ENCODE results near the gene ZNF740.
"Not testable (repeated sequence)": the region's sequence is repeated elsewhere in the genome, so short reads cannot be mapped to it uniquely, and the experiment has no call there.

ZNF740 gene

GRCh38 chr12:53161119-53161911 lies 19.2 kb upstream of the ZNF740 start:
- no peak for DNase-seq (ENCODE audit: low read depth)
- H3K4me3 ChIP-seq (ENCODE audit: control insufficient read depth, low read depth, low read length): no peak overlapping the region
- TF ChIP-seq CTCF (conservative IDR thresholded peaks at IDR 0.05; ENCODE audit: control insufficient read depth, insufficient read depth, low read depth, low read length): no peak

DNA sequence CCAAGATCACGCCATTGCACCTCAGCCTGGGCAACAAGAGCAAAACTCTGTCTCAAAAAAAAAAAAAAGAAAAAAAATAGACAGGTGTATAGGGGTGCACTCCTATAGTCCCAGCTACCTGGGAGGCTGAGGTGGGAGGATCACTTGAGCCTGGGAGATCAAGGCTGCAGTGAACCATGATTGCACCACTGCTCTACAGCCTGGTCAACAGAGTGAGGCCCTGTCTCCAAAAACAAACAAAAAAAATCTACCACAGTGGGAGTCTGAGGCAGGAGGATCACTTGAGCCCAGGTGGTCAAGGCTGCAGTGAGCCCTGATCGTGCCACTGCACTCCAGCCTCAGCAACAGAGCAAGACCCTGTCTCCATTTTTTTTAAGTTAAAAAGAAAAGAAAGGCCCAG lies 17.5 kb upstream of the ZNF740 start:
- not testable (repeated sequence) for H3K4me3 ChIP-seq (ENCODE audit: control insufficient read depth, low read depth, low read length)

DNA sequence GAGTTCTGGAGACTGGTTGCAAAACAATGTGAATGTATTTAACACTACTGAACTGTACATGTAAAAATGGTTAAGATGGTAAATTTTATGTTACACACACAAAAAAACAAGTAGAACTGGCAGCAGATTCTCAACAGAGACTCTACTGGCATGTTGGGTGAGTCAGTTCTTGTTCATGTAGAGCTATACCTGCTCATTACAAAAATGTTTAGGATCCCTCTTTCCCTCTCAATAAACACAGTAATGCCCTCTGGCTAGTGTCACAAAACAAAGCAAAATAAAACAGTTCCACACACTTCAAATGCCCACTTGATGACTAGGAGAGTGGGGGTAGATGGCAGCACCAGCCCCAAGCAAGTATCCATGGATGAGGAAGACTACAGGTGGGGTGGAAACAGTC lies 13.7 kb upstream of the ZNF740 start:
- TF ChIP-seq CTCF (conservative IDR thresholded peaks at IDR 0.05; ENCODE audit: control insufficient read depth, insufficient read depth, low read depth, low read length): no peak
- H3K4me3 ChIP-seq (ENCODE audit: control insufficient read depth, low read depth, low read length): no peak overlapping the region
- no peak for DNase-seq (ENCODE audit: low read depth)

More for the DNA sequence above, 17.5 kb upstream of the ZNF740 start:
- not testable (repeated sequence) for DNase-seq (ENCODE audit: low read depth)

DNA sequence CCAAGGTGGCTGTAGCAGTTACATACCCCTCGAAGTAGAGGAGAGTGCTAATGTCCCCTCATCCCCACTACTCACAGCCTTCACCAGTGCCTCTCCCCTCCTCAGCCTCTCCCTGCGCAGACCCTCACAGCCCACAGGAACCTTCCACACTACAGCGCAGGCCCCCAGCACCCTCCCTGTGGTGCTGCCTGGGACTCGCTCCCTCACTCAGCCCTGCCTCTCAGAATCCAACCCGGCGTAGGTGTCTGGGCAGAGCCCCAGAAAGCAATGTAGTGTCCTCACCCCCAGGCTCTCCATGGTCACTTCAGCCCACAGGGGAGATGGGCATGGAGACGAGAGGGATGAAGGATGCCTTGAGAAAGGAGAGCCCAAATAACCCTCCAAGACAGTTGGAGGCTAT lies 10.9 kb upstream of the ZNF740 start:
- no peak for TF ChIP-seq CTCF (conservative IDR thresholded peaks at IDR 0.05; ENCODE audit: control insufficient read depth, insufficient read depth, low read depth, low read length)
- DNase-seq (ENCODE audit: low read depth): no peak

GRCh38 chr12:53170215-53170614 lies 10.3 kb upstream of the ZNF740 start:
- no peak overlapping the region for H3K4me3 ChIP-seq (ENCODE audit: control insufficient read depth, low read depth, low read length)
- DNase-seq (ENCODE audit: low read depth): no peak
- no peak for TF ChIP-seq CTCF (conservative IDR thresholded peaks at IDR 0.05; ENCODE audit: control insufficient read depth, insufficient read depth, low read depth, low read length)

More for the DNA sequence above, 10.9 kb upstream of the ZNF740 start:
- no peak overlapping the region for H3K4me3 ChIP-seq (ENCODE audit: control insufficient read depth, low read depth, low read length)

DNA sequence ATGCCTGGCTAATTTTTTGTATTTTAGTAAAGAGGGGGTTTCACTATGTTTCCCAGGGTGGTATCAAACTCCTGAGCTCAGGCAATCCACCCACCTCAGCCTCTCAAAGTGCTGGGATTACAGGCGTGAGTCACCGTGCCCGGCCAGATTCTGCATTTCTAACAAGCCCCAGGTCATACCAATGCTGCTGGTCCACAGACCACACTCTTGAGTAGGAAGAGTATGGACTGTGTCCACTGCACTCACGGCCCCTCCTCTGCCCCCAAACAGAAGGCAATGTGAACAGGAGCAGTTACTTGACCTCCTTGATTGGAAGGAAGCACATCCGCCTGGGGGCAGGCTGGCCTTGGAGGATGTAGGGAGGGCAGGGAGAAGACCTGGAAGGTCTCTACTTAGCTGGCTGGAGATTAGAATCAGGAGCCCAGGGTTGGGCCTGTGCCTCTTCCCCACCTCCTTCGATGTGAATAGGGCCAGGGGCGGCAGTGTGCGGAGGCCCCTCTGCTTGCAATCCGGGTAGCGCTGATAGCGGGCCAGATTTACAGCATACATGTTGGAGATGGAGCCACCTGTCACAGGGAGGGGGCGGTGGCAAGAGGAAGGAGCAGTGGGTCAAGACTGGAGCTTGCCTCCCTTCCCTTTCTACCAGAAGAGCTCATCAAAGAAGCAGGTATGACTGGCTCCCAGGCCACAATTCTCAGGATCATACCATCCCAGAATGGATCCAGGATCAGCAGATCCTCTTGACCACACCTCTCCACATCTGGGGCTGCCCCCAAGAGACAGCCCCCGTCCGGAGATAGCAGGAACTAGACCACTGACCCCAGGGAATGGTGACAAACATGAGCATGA lies 9.4 kb upstream of the ZNF740 start:
- TF ChIP-seq CTCF (conservative IDR thresholded peaks at IDR 0.05; ENCODE audit: control insufficient read depth, insufficient read depth, low read depth, low read length): no peak
- H3K4me3 ChIP-seq (ENCODE audit: control insufficient read depth, low read depth, low read length): no peak overlapping the region
- DNase-seq (ENCODE audit: low read depth): no peak

DNA sequence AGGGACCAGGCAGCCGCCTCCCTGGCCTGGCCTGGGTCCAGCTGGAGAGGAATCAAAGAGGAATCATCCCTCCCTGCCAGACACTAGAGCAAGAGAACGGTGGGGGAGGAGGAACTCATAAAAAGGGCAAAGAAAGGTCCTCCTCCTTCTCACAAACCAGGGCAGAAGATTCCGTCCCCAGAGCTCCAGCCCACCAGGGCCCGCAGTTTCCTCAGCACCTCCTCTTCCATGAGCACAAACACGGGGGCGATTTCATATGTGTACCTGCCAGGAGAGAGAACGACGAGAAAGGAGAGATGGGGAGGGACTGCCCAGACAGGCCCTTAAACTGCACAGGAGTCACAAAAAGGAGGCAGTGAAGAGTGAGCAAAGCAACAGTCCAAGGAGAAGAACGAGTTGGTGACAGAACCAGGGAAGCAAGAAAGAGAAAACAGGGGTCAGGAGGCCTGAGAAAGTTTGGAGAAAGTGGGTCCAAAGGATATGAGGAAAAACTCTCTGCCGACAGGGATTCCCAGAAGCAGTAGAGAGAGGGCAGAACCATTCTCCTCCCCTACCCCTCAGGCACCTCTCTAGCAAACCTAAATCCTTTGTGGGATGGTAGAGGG lies 8.7 kb upstream of the ZNF740 start:
- DNase-seq (ENCODE audit: low read depth): peak; percentile 25
- no peak overlapping the region for H3K4me3 ChIP-seq (ENCODE audit: control insufficient read depth, low read depth, low read length)

More for the DNA sequence above, 8.7 kb upstream of the ZNF740 start:
- no peak for TF ChIP-seq CTCF (conservative IDR thresholded peaks at IDR 0.05; ENCODE audit: control insufficient read depth, insufficient read depth, low read depth, low read length)
